OCI-LY3 (cell line): ENCODE data around the gene SH3RF3.

Experiments
- H2AFZ ChIP-seq: fragments of 200-600, 300-600 bp; shearing (Covaris generic); 2 replicates; pipeline ENCODE4 v1.6.0; 2014; ENCODE audit warnings: antibody characterized with exemption, low read depth, low read length
- H3K27ac ChIP-seq: fragments of 200-600, 300-600 bp; sonication (generic); 2 replicates; pipeline ENCODE4 v1.5.1; 2014; ENCODE audit warnings: mild to moderate bottlenecking, low read length, moderate library complexity, mixed read lengths
- H3K27me3 ChIP-seq: fragments of 200-600, 300-600 bp; sonication (generic); 2 replicates; pipeline ENCODE4 v1.6.1; 2014; ENCODE audit warnings: low read depth, low read length, mixed read lengths
- H3K36me3 ChIP-seq: fragments of 200-600, 300-600 bp; sonication (generic); replicated peaks from 2 replicates; pipeline ENCODE3; 2014; ENCODE audit warnings: low read depth, low read length, mixed read lengths
- H3K4me1 ChIP-seq: fragments of 300-600, 200-600 bp; sonication (generic); 2 replicates; pipeline ENCODE4 v1.6.1; 2014; ENCODE audit warnings: low read length, mixed read lengths
- H3K4me2 ChIP-seq: fragments of 200-600, 300-600 bp; sonication (generic); 2 replicates; pipeline ENCODE4 v1.6.1; 2014; ENCODE audit warnings: low read length, mixed read lengths
- H3K4me3 ChIP-seq: fragments of 300-600, 200-600 bp; sonication (generic); 2 replicates; pipeline ENCODE4 v1.5.1; 2014; ENCODE audit warnings: antibody characterized with exemption, mild to moderate bottlenecking, low read length, moderate library complexity
- H3K79me2 ChIP-seq: fragments of 300-600, 200-600 bp; shearing (Covaris generic); 2 replicates; pipeline ENCODE4 v1.6.1; 2014; ENCODE audit warnings: mild to moderate bottlenecking, low read length, mixed read lengths
- H3K9ac ChIP-seq: fragments of 300-600, 200-600 bp; shearing (Covaris generic); 2 replicates; pipeline ENCODE4 v1.6.0; 2014; ENCODE audit warnings: mild to moderate bottlenecking, low read length, moderate library complexity
- H3K9me3 ChIP-seq: fragments of 200-600, 300-600 bp; shearing (Covaris generic); 2 replicates; pipeline ENCODE4 v1.6.1; 2014; ENCODE audit warnings: low read length, mixed read lengths; ENCODE audit not compliant: insufficient read depth
- H4K20me1 ChIP-seq: fragments of 200-600, 300-600 bp; sonication (generic); 2 replicates; pipeline ENCODE4 v1.6.1; 2016; ENCODE audit warnings: low read length, mixed read lengths; ENCODE audit not compliant: insufficient read depth
- EZH2phosphoT487 ChIP-seq: fragments of 200-600 bp; shearing (Covaris generic); IDR thresholded peaks from 2 replicates; pipeline ENCODE4 v1.6.1; 2018; ENCODE audit warnings: antibody characterized with exemption, mixed run types, low read depth
- TF ChIP-seq, protein P1 (sequence below): fragments of 200-600, 300-600 bp; sonication (generic); IDR thresholded peaks from 2 replicates; pipeline ENCODE4 v1.5.1; 2014; ENCODE audit warnings: antibody characterized with exemption, low read length, low read depth

The SH3RF3 gene

DNA sequence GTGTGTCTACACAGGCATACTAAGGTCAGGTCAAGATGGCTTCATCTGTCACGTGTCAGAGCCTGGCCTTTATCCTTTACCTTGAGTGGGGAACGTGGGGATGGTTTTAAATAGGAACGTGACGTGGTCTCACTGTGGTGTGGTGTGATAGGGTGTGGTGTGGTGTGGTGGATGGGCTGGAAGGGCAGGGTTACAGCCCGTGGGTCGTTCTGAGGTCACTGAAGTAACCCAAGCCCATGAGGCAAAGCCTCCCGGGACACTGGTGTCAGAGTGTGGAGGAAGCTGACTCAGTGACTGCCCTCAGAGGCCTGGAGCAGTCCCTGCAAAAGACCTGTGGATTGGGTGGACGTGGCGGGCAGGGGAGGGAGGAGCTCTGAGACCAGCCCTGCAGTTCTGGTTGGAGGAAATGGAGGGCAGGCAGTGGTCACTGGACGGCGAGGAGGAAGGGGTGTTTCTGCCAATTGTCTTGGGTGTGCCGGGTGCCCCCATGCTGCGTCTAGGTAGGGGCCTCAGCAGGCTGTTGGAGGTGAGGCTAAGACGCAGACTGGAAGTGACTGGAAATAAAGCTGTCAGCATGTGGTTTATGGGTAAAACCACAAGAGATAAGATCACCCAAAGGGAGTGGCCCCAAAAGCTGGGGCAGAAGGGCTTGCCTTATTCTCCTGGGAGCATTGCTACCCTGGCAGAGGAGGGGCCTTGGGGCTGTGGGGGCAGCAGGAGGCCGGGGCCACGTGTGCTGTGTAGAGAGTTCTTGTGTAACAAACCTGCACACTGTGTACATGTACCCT lies 84.8 kb downstream of the SH3RF3 start:
- H3K4me1 ChIP-seq: no peaks in the 10 kb centered on the region

GRCh38 chr2:109214651-109215371 lies 85.8 kb downstream of the SH3RF3 start:
- H3K4me1 ChIP-seq: no peaks in the 10 kb centered on the region
- no peak overlapping the region for H3K9ac ChIP-seq
- TF ChIP-seq, protein P1, sequence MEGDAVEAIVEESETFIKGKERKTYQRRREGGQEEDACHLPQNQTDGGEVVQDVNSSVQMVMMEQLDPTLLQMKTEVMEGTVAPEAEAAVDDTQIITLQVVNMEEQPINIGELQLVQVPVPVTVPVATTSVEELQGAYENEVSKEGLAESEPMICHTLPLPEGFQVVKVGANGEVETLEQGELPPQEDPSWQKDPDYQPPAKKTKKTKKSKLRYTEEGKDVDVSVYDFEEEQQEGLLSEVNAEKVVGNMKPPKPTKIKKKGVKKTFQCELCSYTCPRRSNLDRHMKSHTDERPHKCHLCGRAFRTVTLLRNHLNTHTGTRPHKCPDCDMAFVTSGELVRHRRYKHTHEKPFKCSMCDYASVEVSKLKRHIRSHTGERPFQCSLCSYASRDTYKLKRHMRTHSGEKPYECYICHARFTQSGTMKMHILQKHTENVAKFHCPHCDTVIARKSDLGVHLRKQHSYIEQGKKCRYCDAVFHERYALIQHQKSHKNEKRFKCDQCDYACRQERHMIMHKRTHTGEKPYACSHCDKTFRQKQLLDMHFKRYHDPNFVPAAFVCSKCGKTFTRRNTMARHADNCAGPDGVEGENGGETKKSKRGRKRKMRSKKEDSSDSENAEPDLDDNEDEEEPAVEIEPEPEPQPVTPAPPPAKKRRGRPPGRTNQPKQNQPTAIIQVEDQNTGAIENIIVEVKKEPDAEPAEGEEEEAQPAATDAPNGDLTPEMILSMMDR: no peak
- TF ChIP-seq EZH2phosphoT487: no peak
- H3K27ac ChIP-seq: no peak overlapping the region
- H3K36me3 ChIP-seq: no peaks in the 10 kb centered on the region
- no peak overlapping the region for H3K4me3 ChIP-seq
- no peaks in the 10 kb centered on the region for H3K9me3 ChIP-seq
- no peak overlapping the region for H2AFZ ChIP-seq
- H3K79me2 ChIP-seq: no peaks in the 10 kb centered on the region
- H4K20me1 ChIP-seq: no peaks in the 10 kb centered on the region
- H3K4me2 ChIP-seq: no peak overlapping the region
- peaks cover 41% of the 10 kb centered on the region for H3K27me3 ChIP-seq

More for the DNA sequence above, 84.8 kb downstream of the SH3RF3 start:
- Histone ChIP-seq H2AFZ (no peak overlapping the region), H3K9ac (no peak overlapping the region), H3K4me3 (no peak overlapping the region), H3K4me2 (no peak overlapping the region), H4K20me1 (no peaks in the 10 kb centered on the region), H3K27me3 (peaks cover 38% of the 10 kb centered on the region), H3K79me2 (no peaks in the 10 kb centered on the region), H3K36me3 (no peaks in the 10 kb centered on the region), H3K27ac (no peak overlapping the region), H3K9me3 (no peaks in the 10 kb centered on the region)
- TF ChIP-seq, protein P1: no peak
- TF ChIP-seq EZH2phosphoT487: no peak

GRCh38 chr2:109215866-109216265 lies 86.9 kb downstream of the SH3RF3 start:
- H3K9me3 ChIP-seq: no peaks in the 10 kb centered on the region
- no peak overlapping the region for H3K4me2 ChIP-seq
- no peak overlapping the region for H3K9ac ChIP-seq
- no peak overlapping the region for H3K27ac ChIP-seq
- H4K20me1 ChIP-seq: no peaks in the 10 kb centered on the region
- H3K4me1 ChIP-seq: no peaks in the 10 kb centered on the region
- H2AFZ ChIP-seq: no peak overlapping the region
- H3K27me3 ChIP-seq: peaks cover 43% of the 10 kb centered on the region
- no peaks in the 10 kb centered on the region for H3K36me3 ChIP-seq
- H3K79me2 ChIP-seq: no peaks in the 10 kb centered on the region
- H3K4me3 ChIP-seq: no peak overlapping the region
- TF ChIP-seq EZH2phosphoT487: no peak
- TF ChIP-seq, protein P1: no peak

DNA sequence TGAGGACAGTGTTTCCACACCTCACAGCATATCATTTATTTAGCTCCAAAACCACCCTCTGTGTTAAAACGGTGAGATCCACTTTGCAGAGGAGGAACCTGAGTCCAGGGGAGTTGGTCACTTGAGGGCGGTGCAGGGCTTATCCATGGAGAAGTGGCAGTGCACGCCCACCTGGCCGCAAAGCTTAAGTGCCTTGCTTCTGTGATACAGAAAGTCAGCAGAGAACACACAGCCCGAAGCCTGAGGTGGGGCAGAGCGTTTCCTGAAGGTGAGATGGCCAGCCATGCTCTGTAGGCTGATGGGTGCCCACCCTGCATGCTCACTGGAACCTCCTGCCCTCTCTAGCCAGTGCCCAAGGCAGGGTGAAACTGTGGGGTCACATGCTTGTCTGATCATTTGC lies 87.3 kb downstream of the SH3RF3 start:
- Histone ChIP-seq H4K20me1 (no peaks in the 10 kb centered on the region), H3K4me3 (no peak overlapping the region), H3K79me2 (no peaks in the 10 kb centered on the region)

More for the DNA sequence above, 87.3 kb downstream of the SH3RF3 start:
- Histone ChIP-seq H3K9me3 (no peaks in the 10 kb centered on the region), H3K27me3 (peaks cover 43% of the 10 kb centered on the region), H3K36me3 (no peaks in the 10 kb centered on the region), H3K4me1 (no peaks in the 10 kb centered on the region), H3K4me2 (no peak overlapping the region), H2AFZ (no peak overlapping the region), H3K9ac (no peak overlapping the region), H3K27ac (no peak overlapping the region)
- no peak for TF ChIP-seq EZH2phosphoT487
- TF ChIP-seq, protein P1: no peak
